Gastrocnemius medialis (tissue), 4 donors: ENCODE data around the gene FAM136A. TPM values are rescaled to one million over a fixed set of nuclear protein-coding genes. Genes with fewer than 3 reads are reported as not detected.
"Not testable (repeated sequence)": the region's sequence is repeated elsewhere in the genome, so short reads cannot be mapped to it uniquely, and the experiment has no call there.

Source experiments
- ATAC-seq, 2 donors: fragments of 150-250 bp; one replicate each; pipeline ENCODE4 v1.9.1; 2016
- DNase-seq, 2 donors: peaks; one replicate each; pipeline ENCODE4 v3.0.0-alpha.2; 2019
- H3K27ac ChIP-seq, 4 donors: fragments of 200-600 bp; sonication (generic); 1 replicate in 1 of 4; 2 replicates in 3 of 4; pipeline ENCODE4 v1.5.1; 2016 to 2018; ENCODE audit warnings: mild to moderate bottlenecking in 2 of 4, moderate library complexity in 1 of 4
- H3K27me3 ChIP-seq, 3 donors: fragments of 200-600 bp; sonication (generic) in 2 of 3; 1 replicate in 1 of 3; 2 replicates in 2 of 3; pipeline versions ENCODE4 v1.5.1 to v1.6.0; 2016 to 2019; ENCODE audit warnings: mild to moderate bottlenecking in 1 of 3, moderate library complexity in 1 of 3
- H3K36me3 ChIP-seq, 2 donors: fragments of 200-600 bp; sonication (generic) in 1 of 2; one replicate each; pipeline ENCODE4 v1.5.1; 2017 to 2018
- H3K4me1 ChIP-seq, 2 donors: fragments of 200-600 bp; sonication (generic) in 1 of 2; one replicate each; pipeline ENCODE4 v1.5.1; 2016 to 2017; ENCODE audit warnings: mild to moderate bottlenecking in 2 of 2
- H3K4me3 ChIP-seq, 4 donors: fragments of 200-600 bp; sonication (generic) in 3 of 4; 1 replicate in 1 of 4; 2 replicates in 3 of 4; pipeline ENCODE4 v1.5.1; 2016 to 2019; ENCODE audit warnings: mild to moderate bottlenecking in 2 of 4
- H3K9me3 ChIP-seq, 3 donors: fragments of 200-600 bp; sonication (generic) in 2 of 3; 1 replicate in 1 of 3; 2 replicates in 2 of 3; pipeline ENCODE4 v1.5.1; 2016 to 2019
- CTCF ChIP-seq, 5 experiments: fragments of 450-650 bp in 3 of 5; fragments of 200-600 bp in 2 of 5; sonication (generic) in 2 of 5; IDR thresholded peaks in 4 of 5; conservative IDR thresholded peaks in 1 of 5; 1 replicate in 4 of 5; 2 replicates in 1 of 5; pipeline ENCODE4 v1.5.1; 2016 to 2019; ENCODE audit warnings: antibody characterized with exemption in 5 of 5, mild to moderate bottlenecking in 3 of 5, moderate library complexity in 3 of 5
- POLR2A ChIP-seq, 2 donors: fragments of 450-650 bp; IDR thresholded peaks; one replicate each; pipeline ENCODE4 v1.6.1; 2017; ENCODE audit warnings: antibody characterized with exemption in 2 of 2, mild to moderate bottlenecking in 2 of 2, moderate library complexity in 2 of 2
- in situ Hi-C, 4 donors: fragments of 200-750 bp; cut with MboI; loops; one replicate each; pipeline versions ENCODE4 v1.15.0 to v1.8.0; 2017; ENCODE audit warnings: low sequenced_read_pairs in 4 of 4
- intact Hi-C: fragments of 100-400 bp; cut with DNase I; formaldehyde crosslinking; loops from one replicate; pipeline ENCODE4 v1.15.1; 2023; ENCODE audit warnings: low total_unique reads
- total RNA-seq, 4 donors: library from RNA; depleted of rRNA; stranded (reverse); fragments of >200 nt; gene quantifications; one replicate each; pipeline versions ENCODE4 v1.1.0 to v1.2.3, GENCODE V29; 2016

Gene FAM136A
- total RNA-seq, 4 donors from 2014 or later: 12.7 to 23.7 (median 17.7) TPM

DNA sequence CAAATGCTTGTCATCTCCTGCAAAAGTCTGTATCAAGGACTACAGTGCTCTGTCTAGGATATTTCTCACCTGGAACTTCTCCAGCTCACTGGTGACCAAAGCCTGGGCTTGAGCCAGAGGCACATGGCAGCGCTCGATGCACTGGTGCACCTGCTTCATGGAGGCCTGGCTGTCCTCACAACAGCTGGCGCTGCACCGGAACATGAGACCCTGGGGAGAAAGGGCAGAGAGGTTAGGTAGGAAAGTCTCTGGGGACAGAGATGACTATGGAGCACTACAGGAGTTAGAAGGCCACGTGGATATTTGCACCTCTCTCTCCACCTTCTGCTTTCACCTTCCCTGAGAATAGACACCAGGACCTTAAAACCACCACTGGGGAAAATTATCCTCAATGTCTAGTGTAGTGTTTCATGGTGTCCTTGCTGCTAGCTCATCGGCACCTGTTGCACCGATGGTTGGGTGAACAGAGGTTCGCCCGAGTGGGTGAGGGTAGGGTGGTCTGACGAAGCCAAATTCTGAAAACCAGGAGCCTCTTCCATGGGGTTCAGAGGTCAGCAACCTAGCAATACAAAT lies 1.0 kb downstream of the FAM136A start:
- Histone ChIP-seq H3K4me3 (peak overlapping the region; percentile 90 to 100 (median 96)), H3K4me1 (peaks cover 10% of the 10 kb centered on the region in 2 donors), H3K9me3 (no peaks in the 10 kb centered on the region), H3K27ac (peak overlapping the region; percentile 82 to 91 (median 86)), H3K36me3 (peaks cover 0 to 33% of the 10 kb centered on the region in 2 donors), H3K27me3 (no peaks in the 10 kb centered on the region)
- TF ChIP-seq POLR2A (IDR thresholded peaks at IDR 0.05) (no peak), CTCF (IDR thresholded peaks at IDR 0.05 in 4 of 5, conservative IDR thresholded peaks at IDR 0.05 in 1 of 5) (peak in 1 of 5 experiments; percentile 17)
- peak in 1 of 2 donors; percentile 27 for DNase-seq
- intact Hi-C loops (no loop called here), in situ Hi-C loops (loop anchor here in 2 of 4 donors (10.0 kb wide), 2 partner anchors 386 to 396 kb away; partner anchors contain the start of gene MXD1 (in 1 of the 2))
- ATAC-seq: peak in 1 of 2 donors; percentile 10

- H3K27ac ChIP-seq, H3K9me3 ChIP-seq, ATAC-seq, intact Hi-C loops, H3K4me3 ChIP-seq, DNase-seq, H3K27me3 ChIP-seq: not testable (repeated sequence)
- peaks cover 0 to 33% of the 10 kb centered on the region in 2 donors for H3K36me3 ChIP-seq
- H3K4me1 ChIP-seq: peaks cover 10 to 16% of the 10 kb centered on the region in 2 donors
- in situ Hi-C loops: loop anchor here in 2 of 4 donors (25.0 kb wide), 1 partner anchor 386 kb away; the partner anchor contains the start of gene MXD1 (in 2 of the 2)
Observed at GRCh38 chr2:70297828-70298227, 4.0 kb downstream of the FAM136A start.

- ATAC-seq: no peak
- H3K27ac ChIP-seq: no peak overlapping the region
- TF ChIP-seq CTCF (IDR thresholded peaks at IDR 0.05 in 4 of 5, conservative IDR thresholded peaks at IDR 0.05 in 1 of 5) (no peak), POLR2A (IDR thresholded peaks at IDR 0.05) (no peak)
Observed at GRCh38 chr2:70283500-70284191, 18.2 kb downstream of the FAM136A start.

GRCh38 chr2:70282439-70282838 lies 19.4 kb downstream of the FAM136A start:
- Histone ChIP-seq H3K4me3 (no peak overlapping the region), H3K27ac (peak overlapping the region in 1 of 4 donors; percentile 33), H3K9me3 (no peaks in the 10 kb centered on the region), H3K27me3 (no peaks in the 10 kb centered on the region), H3K4me1 (no peaks in the 10 kb centered on the region), H3K36me3 (peaks cover 3 to 70% of the 10 kb centered on the region in 2 donors)
- TF ChIP-seq POLR2A (IDR thresholded peaks at IDR 0.05) (no peak), CTCF (IDR thresholded peaks at IDR 0.05 in 4 of 5, conservative IDR thresholded peaks at IDR 0.05 in 1 of 5) (no peak)
- DNase-seq (no peak), ATAC-seq (no peak)
- intact Hi-C loops: no loop called here
- in situ Hi-C loops: loop anchor here in 2 of 4 donors (25.0 kb wide), 1 partner anchor 370 kb away; the partner anchor contains the start of gene MXD1 (in 2 of the 2)

More at GRCh38 chr2:70283500-70284191, 18.2 kb downstream of the FAM136A start:
- no peaks in the 10 kb centered on the region for H3K4me1 ChIP-seq
- peaks cover 5 to 73% of the 10 kb centered on the region in 2 donors for H3K36me3 ChIP-seq
- H3K9me3 ChIP-seq: no peaks in the 10 kb centered on the region
- intact Hi-C loops: no loop called here
- in situ Hi-C loops: loop anchor here in 2 of 4 donors (25.0 kb wide), 1 partner anchor 371 kb away; the partner anchor contains the start of gene MXD1 (in 2 of the 2)
- DNase-seq: no peak
- no peaks in the 10 kb centered on the region for H3K27me3 ChIP-seq
- H3K4me3 ChIP-seq: no peak overlapping the region

- in situ Hi-C loops: loop anchor here in 2 of 4 donors (25.0 kb wide), 1 partner anchor 368 kb away; the partner anchor contains the start of gene MXD1 (in 2 of the 2)
- Histone ChIP-seq H3K27ac (no peak overlapping the region), H3K4me3 (no peak overlapping the region), H3K36me3 (peaks cover 0 to 70% of the 10 kb centered on the region in 2 donors), H3K27me3 (no peaks in the 10 kb centered on the region), H3K9me3 (no peaks in the 10 kb centered on the region), H3K4me1 (no peaks in the 10 kb centered on the region)
- no peak for TF ChIP-seq CTCF (IDR thresholded peaks at IDR 0.05 in 4 of 5, conservative IDR thresholded peaks at IDR 0.05 in 1 of 5)
- no peak for TF ChIP-seq POLR2A (IDR thresholded peaks at IDR 0.05)
- intact Hi-C loops: no loop called here
- no peak for ATAC-seq
- no peak for DNase-seq
Observed at GRCh38 chr2:70280242-70280798, 21.5 kb downstream of the FAM136A start.
